G401.6 (cell line): ENCODE measurements around the gene PPME1.
"Not testable (repeated sequence)": the region's sequence is repeated elsewhere in the genome, so short reads cannot be mapped to it uniquely, and the experiment has no call there.

ENCODE experiments used
- FAIRE-seq: peaks from 2 replicates; lab custom pipeline; 2012; peaks lifted over from hg19 to GRCh38; lab: Jason Lieb, UNC

Gene PPME1

GRCh38 chr11:74170694-74171629 is at the start of gene PPME1, which contains the start of gene C2CD3:
Gene PPME1 (plus strand): TSS chr11:74171289. CDS start chr11:74171422, 133 bp downstream.
Gene C2CD3 (minus strand): TSS chr11:74171002. CDS start chr11:74170792, 210 bp downstream.
- FAIRE-seq = peak; percentile 99

GRCh38 chr11:74121804-74122203 is 49.3 kb upstream of the PPME1 start:
- FAIRE-seq = no peak

GRCh38 chr11:74123008-74123448 is 48.1 kb upstream of the PPME1 start:
- peak; percentile 15 for FAIRE-seq

GRCh38 chr11:74129121-74129520 is 42.0 kb upstream of the PPME1 start:
- not testable (repeated sequence) for FAIRE-seq

GRCh38 chr11:74132833-74133232 is 38.3 kb upstream of the PPME1 start:
- FAIRE-seq = no peak

- FAIRE-seq = no peak
Observed at GRCh38 chr11:74133436-74133835, 37.7 kb upstream of the PPME1 start.

GRCh38 chr11:74134661-74135060 is 36.4 kb upstream of the PPME1 start:
- no peak for FAIRE-seq

- FAIRE-seq = peak; percentile 99
Observed at GRCh38 chr11:74135127-74135840, 35.8 kb upstream of the PPME1 start.

GRCh38 chr11:74138021-74138420 is 33.1 kb upstream of the PPME1 start:
- FAIRE-seq = no peak

GRCh38 chr11:74138572-74138971 is 32.5 kb upstream of the PPME1 start:
- FAIRE-seq = peak; percentile 100

- FAIRE-seq = no peak
Observed at GRCh38 chr11:74139151-74139918, 31.8 kb upstream of the PPME1 start.

- FAIRE-seq = peak; percentile 99
Observed at GRCh38 chr11:74139919-74140431, 31.1 kb upstream of the PPME1 start.

GRCh38 chr11:74141241-74141695 is 29.8 kb upstream of the PPME1 start:
- FAIRE-seq = peak; percentile 99

GRCh38 chr11:74141908-74142307 is 29.2 kb upstream of the PPME1 start:
- no peak for FAIRE-seq

- peak; percentile 86 for FAIRE-seq
Observed at GRCh38 chr11:74142624-74143023, 28.5 kb upstream of the PPME1 start.

GRCh38 chr11:74144592-74144991 is 26.5 kb upstream of the PPME1 start:
- no peak for FAIRE-seq

- no peak for FAIRE-seq
Observed at GRCh38 chr11:74147199-74147929, 23.7 kb upstream of the PPME1 start.

GRCh38 chr11:74153224-74153623 is 17.9 kb upstream of the PPME1 start:
- FAIRE-seq = peak; percentile 39

- peak; percentile 27 for FAIRE-seq
Observed at GRCh38 chr11:74154620-74155281, 16.3 kb upstream of the PPME1 start.

GRCh38 chr11:74157169-74157568 is 13.9 kb upstream of the PPME1 start:
- FAIRE-seq = peak; percentile 65

- peak; percentile 62 for FAIRE-seq
Observed at GRCh38 chr11:74159642-74160041, 11.4 kb upstream of the PPME1 start.
